CD4-positive, alpha-beta T cell treated with Interleukin-21 for 1 hour (primary cell): ENCODE measurements around the gene CAMK4.
"Not testable (repeated sequence)": the region's sequence is repeated elsewhere in the genome, so short reads cannot be mapped to it uniquely, and the experiment has no call there.

ENCODE experiments used
- DNase-seq: peaks from one replicate; pipeline ENCODE4 v3.0.0-alpha.2; 2020

The CAMK4 gene

GRCh38 chr5:111386832-111387162, 162.6 kb downstream of the CAMK4 start:
- no peak for DNase-seq

GRCh38 chr5:111387361-111387760, 163.2 kb downstream of the CAMK4 start:
- no peak for DNase-seq

- no peak for DNase-seq
Observed at GRCh38 chr5:111389390-111390082, 165.4 kb downstream of the CAMK4 start.

GRCh38 chr5:111392181-111392580, 168.0 kb downstream of the CAMK4 start:
- DNase-seq = no peak

- no peak for DNase-seq
Observed at GRCh38 chr5:111394586-111394985, 170.4 kb downstream of the CAMK4 start.

DNA sequence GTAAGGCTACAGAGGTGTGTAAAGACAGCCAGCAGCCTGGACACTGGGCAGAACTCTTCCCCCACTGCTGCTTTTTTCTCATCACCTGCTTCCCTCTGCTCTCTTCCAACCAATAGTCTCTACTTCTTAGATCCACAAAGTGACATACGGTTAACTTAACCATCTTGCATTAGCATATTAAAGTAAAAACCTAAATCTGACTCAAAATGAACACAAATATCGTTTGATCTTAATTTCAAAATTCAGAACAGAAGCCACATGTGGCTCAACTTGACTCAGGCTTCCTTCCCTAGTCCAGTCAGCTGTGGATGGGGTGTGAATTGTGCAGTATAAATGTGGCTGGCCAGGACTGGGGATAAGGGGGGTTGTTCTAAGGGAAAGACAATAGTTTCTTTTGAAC, 173.8 kb downstream of the CAMK4 start:
- no peak for DNase-seq

DNA sequence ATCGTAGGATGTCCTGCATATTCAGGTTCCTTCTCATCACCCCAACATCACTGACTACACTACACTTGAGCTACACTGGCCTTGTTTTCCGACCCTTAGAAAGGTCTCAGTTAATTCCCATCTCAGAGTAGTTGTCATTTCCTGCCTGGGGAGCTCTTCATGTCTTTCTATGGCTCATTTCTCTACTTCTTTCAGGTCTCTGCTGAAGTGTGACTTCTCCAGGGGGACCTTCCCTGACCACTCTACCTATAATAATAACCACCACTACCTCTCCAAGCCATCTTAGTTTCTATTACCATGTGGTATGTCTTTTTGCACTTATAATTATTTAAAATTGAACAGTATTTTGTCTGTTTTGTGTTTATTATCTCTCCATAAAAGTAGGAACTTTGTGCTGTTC, 174.9 kb downstream of the CAMK4 start:
- DNase-seq = no peak

DNA sequence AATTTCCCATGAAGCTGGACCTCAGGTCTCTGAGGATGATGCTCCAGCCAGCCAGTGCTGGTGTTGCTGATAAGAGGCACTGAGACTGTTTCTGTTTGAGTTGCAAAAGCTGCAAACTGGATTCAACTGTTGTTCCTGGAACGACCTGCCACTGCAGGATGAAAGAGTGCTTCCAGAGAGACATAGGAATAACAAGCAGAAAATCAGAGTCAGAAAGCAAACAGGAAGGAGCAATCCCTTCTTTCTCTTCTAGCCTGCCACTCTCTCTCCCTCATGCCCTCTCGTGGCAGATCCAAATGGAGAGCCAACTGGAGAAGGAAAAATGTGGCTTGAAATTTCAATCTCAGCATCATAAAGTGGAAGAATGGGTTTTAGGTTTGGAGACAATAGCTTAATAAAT, 177.7 kb downstream of the CAMK4 start:
- no peak for DNase-seq

DNA sequence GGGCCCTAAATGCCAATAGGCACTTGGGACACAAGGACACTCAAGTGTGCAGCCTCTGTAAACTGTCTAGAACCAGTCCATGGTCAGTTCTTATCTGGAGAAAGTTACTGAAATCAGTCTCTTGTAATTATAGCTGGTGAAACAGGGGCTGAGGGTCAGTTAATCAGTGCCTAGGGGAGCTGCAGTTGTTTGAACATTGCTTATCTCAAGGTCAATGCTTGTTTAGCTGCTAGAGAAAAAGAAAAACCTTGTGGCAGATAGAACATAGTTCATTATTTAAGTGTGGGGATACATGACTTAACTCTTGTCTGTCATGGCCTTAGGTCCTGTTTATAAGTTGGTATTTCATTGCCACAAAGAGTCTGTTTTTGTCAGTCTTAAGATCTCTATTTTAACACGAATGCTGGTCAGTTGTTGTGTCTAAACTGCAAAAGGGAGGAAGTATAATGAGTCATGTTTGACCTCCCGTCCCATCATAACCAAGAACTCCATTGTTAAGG, 180.1 kb downstream of the CAMK4 start:
- DNase-seq = no peak

DNA sequence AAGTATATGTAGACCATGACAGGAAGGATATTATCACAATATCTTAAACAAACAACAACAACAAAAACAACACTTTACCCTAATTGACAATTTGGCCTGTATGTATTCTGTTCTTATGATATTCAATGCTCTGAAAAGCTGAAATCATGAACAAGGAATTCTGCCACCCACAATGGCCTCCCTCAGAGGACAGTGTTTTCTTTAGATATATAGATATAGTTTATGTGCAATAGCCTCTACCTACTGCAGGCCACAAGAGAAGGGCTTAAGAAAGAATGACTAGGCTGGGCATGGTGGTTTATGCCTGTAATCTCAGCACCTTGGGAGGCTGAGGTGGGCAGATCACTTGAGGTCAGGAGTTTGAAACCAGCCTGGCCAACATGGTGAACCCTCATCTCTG, 183.4 kb downstream of the CAMK4 start:
- no peak for DNase-seq

GRCh38 chr5:111408817-111409216, 184.6 kb downstream of the CAMK4 start:
- no peak for DNase-seq

DNA sequence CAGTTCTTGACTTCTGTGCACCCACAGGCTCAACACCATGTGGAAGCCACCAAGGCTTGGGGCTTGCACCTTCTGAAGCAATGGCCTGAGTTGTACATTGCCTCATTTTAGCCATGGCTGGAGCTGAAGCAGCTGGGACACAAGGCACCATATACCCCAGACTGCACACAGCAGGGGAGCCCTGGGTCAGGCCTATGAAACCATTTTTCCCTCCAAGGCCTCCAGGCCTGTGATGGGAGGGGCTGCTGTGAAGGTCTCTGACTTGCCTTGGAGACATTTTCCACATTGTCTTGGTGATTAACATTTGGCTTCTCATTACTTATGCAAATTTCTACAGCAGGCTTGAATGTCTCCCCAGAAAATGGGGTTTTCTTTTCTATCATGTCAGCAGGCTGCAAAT, 185.1 kb downstream of the CAMK4 start:
- DNase-seq = not testable (repeated sequence)

DNA sequence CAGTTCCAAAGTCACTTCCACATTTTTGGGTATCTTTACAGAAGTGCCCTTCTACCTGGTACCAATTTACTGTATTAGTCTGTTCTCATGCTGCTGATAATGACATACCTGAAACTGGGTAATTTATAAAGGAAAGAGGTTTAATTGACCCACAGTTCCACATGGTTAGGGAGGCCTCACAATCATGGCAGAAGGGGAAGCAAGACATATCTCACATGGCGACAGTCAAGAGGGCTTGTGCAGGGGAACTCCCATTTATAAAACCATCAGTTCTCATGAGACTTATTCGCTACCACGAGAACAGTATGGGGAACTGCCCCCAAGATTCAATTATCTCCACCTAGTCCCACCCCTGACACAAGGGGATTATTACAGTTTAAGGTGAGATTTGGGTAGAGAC, 185.9 kb downstream of the CAMK4 start:
- DNase-seq = not testable (repeated sequence)

DNA sequence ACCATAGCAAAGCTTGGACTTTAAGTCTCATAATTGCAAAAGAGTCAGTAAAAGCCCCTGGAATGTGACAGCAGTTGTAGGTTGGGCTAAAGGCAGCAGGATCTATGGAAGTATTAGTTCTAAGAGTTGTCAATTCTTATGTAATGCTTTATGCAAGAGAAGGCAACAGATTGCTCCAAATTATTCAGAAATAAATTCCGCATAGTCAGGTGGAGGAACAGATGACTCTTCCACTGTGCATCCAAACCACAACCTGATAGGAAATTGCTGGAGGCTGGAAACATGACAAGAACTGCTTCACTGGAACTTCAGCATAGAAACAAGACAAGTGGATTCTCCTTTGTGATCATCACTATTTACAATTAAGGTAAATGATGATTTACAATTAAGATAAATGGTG, 187.1 kb downstream of the CAMK4 start:
- no peak for DNase-seq

- no peak for DNase-seq
Observed at GRCh38 chr5:111412593-111412992, 188.4 kb downstream of the CAMK4 start.

GRCh38 chr5:111415053-111415452, 190.9 kb downstream of the CAMK4 start:
- DNase-seq = no peak

DNA sequence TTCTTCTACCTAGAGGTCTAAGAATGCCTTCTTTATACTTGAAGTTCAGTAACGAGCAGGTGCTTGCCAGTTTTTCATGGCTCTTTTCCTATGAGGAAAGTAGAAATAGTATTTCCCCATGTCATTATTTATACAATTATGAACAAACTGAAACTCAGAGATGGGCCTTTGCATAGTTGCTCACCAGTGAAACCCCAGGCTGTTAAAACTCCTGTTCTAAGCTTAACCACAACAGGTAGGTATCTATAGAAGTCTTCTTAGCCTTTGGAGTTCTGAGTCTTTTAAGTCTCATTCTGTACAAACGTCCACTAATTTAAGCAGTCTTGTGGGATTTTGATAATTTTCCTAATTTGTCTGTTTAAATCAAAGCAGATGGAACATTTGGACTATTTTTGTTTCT, 198.1 kb downstream of the CAMK4 start:
- no peak for DNase-seq

GRCh38 chr5:111422747-111423720, 198.8 kb downstream of the CAMK4 start:
- no peak for DNase-seq

DNA sequence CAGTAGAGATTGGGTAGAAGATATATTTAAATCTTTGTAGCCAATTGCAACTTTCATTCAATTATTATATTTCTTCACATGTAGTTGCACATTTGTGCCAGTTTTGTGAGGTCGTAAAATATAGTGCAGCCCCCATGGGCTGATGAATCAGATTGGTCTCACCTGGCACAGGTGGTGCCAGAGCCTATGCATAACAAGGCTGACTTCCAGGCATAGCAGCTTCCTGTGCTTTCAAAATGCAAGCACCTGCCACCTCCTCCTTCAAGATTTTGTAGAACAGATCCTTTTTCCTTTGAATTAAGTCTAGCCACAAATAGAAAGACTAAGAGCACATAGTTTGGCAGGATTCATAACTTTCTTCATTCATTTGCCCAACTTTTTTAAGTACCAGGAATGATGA, 201.0 kb downstream of the CAMK4 start:
- DNase-seq = no peak

- no peak for DNase-seq
Observed at GRCh38 chr5:111427762-111428161, 203.6 kb downstream of the CAMK4 start.

GRCh38 chr5:111432883-111433536, 208.8 kb downstream of the CAMK4 start:
- DNase-seq = no peak

DNA sequence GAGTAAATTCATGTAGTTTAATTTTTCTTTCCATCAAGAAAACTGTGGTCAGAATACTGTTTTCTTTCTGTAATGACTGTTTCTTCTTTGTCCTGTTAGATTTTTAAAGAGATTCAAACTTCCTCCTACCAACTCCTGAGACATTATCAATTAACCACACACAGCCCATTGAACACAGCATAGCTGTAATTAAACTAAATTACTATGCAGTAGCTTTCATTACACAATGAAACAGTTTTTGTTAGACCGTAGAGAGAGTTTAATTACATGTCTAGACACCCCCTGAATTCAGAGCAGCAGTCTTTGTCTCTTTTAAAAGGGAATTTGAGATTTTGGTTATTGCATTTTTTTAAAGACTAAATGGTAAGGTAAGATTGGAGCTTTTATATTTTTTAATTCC, 210.6 kb downstream of the CAMK4 start:
- DNase-seq = no peak

- DNase-seq = no peak
Observed at GRCh38 chr5:111439473-111440075, 215.4 kb downstream of the CAMK4 start.
